ENCODE results near the gene RCVRN. TPM values are rescaled to one million over a fixed set of nuclear protein-coding genes. Genes with fewer than 3 reads are reported as not detected.

Gene RCVRN
- total and polyA plus RNA-seq, 9 of the 15 experiments (the other 6 are each of a cell fraction or from before 2014, with no cell fraction given): not detected

- Histone ChIP-seq H2AFZ (ENCODE audit: low read depth, low read length) (no peak overlapping the region), H3K9ac (ENCODE audit: insufficient read depth in 1 of 2, low read depth in 2 of 2, low read length in 2 of 2) (no peak overlapping the region), H3K27me3 (ENCODE audit: control insufficient read depth in 2 of 2, insufficient read depth in 2 of 2, low read length in 2 of 2) (peaks cover 0 to 5% of the 10 kb centered on the region in 2 experiments; a peak in 1 of 5 replicates), H3K9me3 (replicated peaks; ENCODE audit: control insufficient read depth, insufficient read depth, low read depth, low read length) (no peaks in the 10 kb centered on the region), H3K4me1 (replicated peaks in 1 of 2; ENCODE audit: control insufficient read depth in 2 of 2, insufficient read depth in 2 of 2, low read length in 2 of 2) (no peaks in the 10 kb centered on the region), H4K20me1 (replicated peaks; ENCODE audit: control insufficient read depth, insufficient read depth, low read length) (no peaks in the 10 kb centered on the region), H3K36me3 (ENCODE audit: control insufficient read depth, insufficient read depth, low read length) (no peaks in the 10 kb centered on the region), H3K9me1 (ENCODE audit: control insufficient read depth, insufficient read depth, low read length) (no peaks in the 10 kb centered on the region), H3K4me3 (no peak overlapping the region), H3K79me2 (ENCODE audit: control insufficient read depth, insufficient read depth, low read length) (no peaks in the 10 kb centered on the region), H3K4me2 (ENCODE audit: insufficient read depth, low read length) (no peak overlapping the region), H3K27ac (ENCODE audit: extremely low read depth, low read depth, low read length) (no peak overlapping the region)
- BruUV-seq (replicated peaks): no TSS peak
- intact Hi-C loops (cut with micrococcal nuclease) (no loop called here), in situ Hi-C loops (cut with MboI) (no loop called here)
- CTCF ChIA-PET (ENCODE audit: low intra/inter-chr PET ratio): no interaction called here
- TF ChIP-seq RB1 (IDR thresholded peaks at IDR 0.05; ENCODE audit: low read depth) (no peak), SMAD4 (CRISPR knock-in tag; conservative IDR thresholded peaks at IDR 0.05) (no peak), ILF3 (IDR thresholded peaks at IDR 0.05; ENCODE audit: borderline replicate concordance) (no peak), CCAR2 (IDR thresholded peaks at IDR 0.05; ENCODE audit: low read depth, low read length) (no peak), MAX (CRISPR knock-in tag; IDR thresholded peaks at IDR 0.05) (no peak), ZNF830 (CRISPR knock-in tag; IDR thresholded peaks at IDR 0.05) (no peak), HDAC3 (IDR thresholded peaks at IDR 0.05; ENCODE audit: borderline replicate concordance, partially characterized antibody) (no peak), UBTF (IDR thresholded peaks at IDR 0.05; ENCODE audit: borderline replicate concordance in 1 of 2, low read depth in 2 of 2, low read length in 2 of 2) (no peak), PYGO2 (tag; IDR thresholded peaks at IDR 0.05) (no peak), MAFG (tag; conservative IDR thresholded peaks at IDR 0.05) (no peak), DIDO1 (tag; IDR thresholded peaks at IDR 0.05; ENCODE audit: low read depth) (no peak), TCFL5 (CRISPR knock-in tag; conservative IDR thresholded peaks at IDR 0.05) (no peak), RBFOX2 (IDR thresholded peaks at IDR 0.05; ENCODE audit: low read depth, low read length) (no peak), BCOR (IDR thresholded peaks at IDR 0.05) (no peak), SOX6 (IDR thresholded peaks at IDR 0.05) (no peak), ZNF589 (CRISPR knock-in tag; IDR thresholded peaks at IDR 0.05; ENCODE audit: low read depth) (no peak), GABPB1 (CRISPR knock-in tag; IDR thresholded peaks at IDR 0.05) (no peak), ZBTB7A (IDR thresholded peaks at IDR 0.05; ENCODE audit: borderline replicate concordance, control insufficient read depth, low read depth, low read length) (no peak), SRSF1 (IDR thresholded peaks at IDR 0.05; ENCODE audit: low read depth, low read length) (no peak)
- FAIRE-seq (no peak), ATAC-seq (no peak), DNase-seq (ENCODE audit: extremely low read depth in 1 of 4, low spot score in 3 of 4) (no peak)
- POLR2A ChIA-PET: no interaction called here
- under 1% methylated on average over 13 of the region's 18 CpGs for WGBS (ENCODE audit: insufficient coverage, low coverage, missing lambda C conversion rate)
These were observed 7.3 kb upstream of the RCVRN start for GRCh38 chr17:9912121-9913099.

Data from K562 (cell line).